ENCODE data around the gene IL1RAPL1. TPM values are rescaled to one million over a fixed set of nuclear protein-coding genes. Genes with fewer than 3 reads are reported as not detected.

IL1RAPL1 gene
- total and polyA plus RNA-seq, 9 of the 15 experiments (the other 6 are each of a cell fraction or from before 2014, with no cell fraction given), result 0.04 to 0.07 (median 0.04) TPM; not detected in 6

- POLR2A ChIA-PET, result no interaction called here
- in situ Hi-C loops (cut with MboI), result no loop called here
- Histone ChIP-seq H3K4me3 (no peak overlapping the region), H2AFZ (ENCODE audit: low read depth, low read length) (no peak overlapping the region), H3K9me3 (replicated peaks; ENCODE audit: control insufficient read depth, insufficient read depth, low read depth, low read length) (no peaks in the 10 kb centered on the region), H3K27ac (ENCODE audit: extremely low read depth, low read depth, low read length) (no peak overlapping the region), H3K4me2 (ENCODE audit: insufficient read depth, low read length) (no peak overlapping the region), H3K9ac (ENCODE audit: insufficient read depth in 1 of 2, low read depth in 2 of 2, low read length in 2 of 2) (no peak overlapping the region), H3K27me3 (ENCODE audit: control insufficient read depth in 2 of 2, insufficient read depth in 2 of 2, low read length in 2 of 2) (no peaks in the 10 kb centered on the region), H4K20me1 (replicated peaks; ENCODE audit: control insufficient read depth, insufficient read depth, low read length) (no peaks in the 10 kb centered on the region), H3K36me3 (ENCODE audit: control insufficient read depth, insufficient read depth, low read length) (no peaks in the 10 kb centered on the region), H3K9me1 (ENCODE audit: control insufficient read depth, insufficient read depth, low read length) (no peaks in the 10 kb centered on the region), H3K79me2 (ENCODE audit: control insufficient read depth, insufficient read depth, low read length) (no peaks in the 10 kb centered on the region), H3K4me1 (replicated peaks in 1 of 2; ENCODE audit: control insufficient read depth in 2 of 2, insufficient read depth in 2 of 2, low read length in 2 of 2) (no peaks in the 10 kb centered on the region)
- intact Hi-C loops (cut with micrococcal nuclease), result no loop called here
- BruUV-seq (replicated peaks), result no TSS peak
- ATAC-seq, result no peak
- TF ChIP-seq RAD21 (CRISPR knock-in tag; conservative IDR thresholded peaks at IDR 0.05 in 1 of 2, IDR thresholded peaks at IDR 0.05 in 1 of 2) (0 out of 4 replicates have a peak, but pooled peaks of 1 of the 2 experiments have one; percentile 19), CTCF (IDR thresholded peaks at IDR 0.05 in 2 of 3, conservative IDR thresholded peaks at IDR 0.05 in 1 of 3; ENCODE audit: insufficient read depth in 2 of 3, low read depth in 1 of 3, low read length in 3 of 3) (peak; percentile 13 to 39 (median 28); a peak in 3 of 6 replicates), TAF9B (IDR thresholded peaks at IDR 0.05; ENCODE audit: partially characterized antibody) (no peak), ERF (CRISPR knock-in tag; IDR thresholded peaks at IDR 0.05) (no peak)
- DNase-seq (ENCODE audit: extremely low read depth in 1 of 4, low spot score in 3 of 4), result peak; percentile 3 to 12 (median 7)
- CTCF ChIA-PET (ENCODE audit: low intra/inter-chr PET ratio), result no interaction called here
- FAIRE-seq, result no peak
- WGBS (ENCODE audit: insufficient coverage, low coverage, missing lambda C conversion rate), result 0% methylated on average over 9 of the region's 10 CpGs
Observed at GRCh38 chrX:29478336-29479069, 891.3 kb downstream of the IL1RAPL1 start.

Data from K562 (cell line).